ENCODE data around the gene CLIP2. TPM values are rescaled to one million over a fixed set of nuclear protein-coding genes. Genes with fewer than 3 reads are reported as not detected.

The CLIP2 gene
- total and polyA plus RNA-seq, 2 of the 4 experiments (the other 2 are of a cell fraction): 18.1 to 20.7 TPM

GRCh38 chr7:74329225-74329624, 40.0 kb downstream of the CLIP2 start:
- in situ Hi-C loops (cut with MboI; ENCODE audit: low sequenced_read_pairs): no loop called here
- Histone ChIP-seq H3K14ac (replicated peaks; ENCODE audit: low read depth, low read length) (no peak overlapping the region), H3K23ac (ENCODE audit: low read depth, low read length) (no peak overlapping the region), H3K4me3 (ENCODE audit: insufficient read depth, low read depth, low read length) (no peak overlapping the region), H3K56ac (ENCODE audit: extremely low read depth, insufficient read depth, low read length) (no peak overlapping the region), H3K27ac (ENCODE audit: insufficient read depth, low read length) (no peak overlapping the region), H3K4me1 (ENCODE audit: control insufficient read depth, insufficient read depth, low read length) (peaks cover 6% of the 10 kb centered on the region; the same call in 1 of the 2 replicates), H3K9me3 (ENCODE audit: control insufficient read depth, insufficient read depth, low read length) (no peaks in the 10 kb centered on the region), H3K9ac (ENCODE audit: low read depth, low read length) (no peak overlapping the region), H4K20me1 (ENCODE audit: insufficient read depth, low read length) (peaks cover 36% of the 10 kb centered on the region), H2AFZ (replicated peaks; ENCODE audit: low read length, poor library complexity) (no peak overlapping the region), H3K18ac (ENCODE audit: low read depth, low read length) (no peak overlapping the region), H2BK5ac (ENCODE audit: low read depth, low read length, poor library complexity, severe bottlenecking) (no peak overlapping the region), H2BK20ac (ENCODE audit: low read depth, low read length) (no peak overlapping the region), H2BK120ac (ENCODE audit: low read depth, low read length) (no peak overlapping the region), H3K79me1 (ENCODE audit: low read depth in 1 of 2, low read length in 2 of 2) (peaks cover 32 to 64% of the 10 kb centered on the region in 2 experiments), H3K27me3 (ENCODE audit: control insufficient read depth, insufficient read depth, low read length) (no peaks in the 10 kb centered on the region), H4K8ac (ENCODE audit: low read depth in 2 of 2, low read length in 2 of 2) (no peak overlapping the region), H3K9me1 (ENCODE audit: insufficient read depth, low read length) (no peaks in the 10 kb centered on the region), H2AK9ac (replicated peaks; ENCODE audit: low read depth, low read length, poor library complexity) (no peak overlapping the region), H4K91ac (ENCODE audit: insufficient read depth, low read depth, low read length) (no peak overlapping the region), H4K5ac (ENCODE audit: low read depth, low read length) (no peak overlapping the region), H2AK5ac (ENCODE audit: low read depth, low read length) (no peak overlapping the region), H3K4ac (ENCODE audit: low read depth, low read length) (no peak overlapping the region), H3K36me3 (ENCODE audit: control insufficient read depth, insufficient read depth, low read length) (peaks cover 31% of the 10 kb centered on the region), H3K4me2 (ENCODE audit: low read depth, low read length) (no peak overlapping the region), H2BK15ac (ENCODE audit: low read depth, low read length) (no peak overlapping the region)
- ATAC-seq (ENCODE audit: low read depth) (no peak), DNase-seq (no peak)
- intact Hi-C loops (cut with micrococcal nuclease): no loop called here
- no TSS peak for BruUV-seq (replicated peaks)
- dilution Hi-C loops (cut with HindIII; ENCODE audit: low sequenced_read_pairs, unreplicated experiment): no loop called here
- ChIA-PET CTCF (interaction anchor here (0.6 kb wide), 1 partner anchor 19 kb away, joined by 3 read pairs; no protein-coding TSS in a partner anchor), POLR2A (ENCODE audit: unreplicated experiment) (no interaction called here)
- 100% methylated on average over 3 of the region's 7 CpGs; no CpG with 5 or more reads in 1 of the 2 experiments for WGBS, 2 experiments (ENCODE audit: extremely low coverage in 2 of 2, insufficient read length in 1 of 2)
- no peak for TF ChIP-seq SMC3 (IDR thresholded peaks at IDR 0.05; ENCODE audit: low read depth, low read length)
- TF ChIP-seq, protein P1, sequence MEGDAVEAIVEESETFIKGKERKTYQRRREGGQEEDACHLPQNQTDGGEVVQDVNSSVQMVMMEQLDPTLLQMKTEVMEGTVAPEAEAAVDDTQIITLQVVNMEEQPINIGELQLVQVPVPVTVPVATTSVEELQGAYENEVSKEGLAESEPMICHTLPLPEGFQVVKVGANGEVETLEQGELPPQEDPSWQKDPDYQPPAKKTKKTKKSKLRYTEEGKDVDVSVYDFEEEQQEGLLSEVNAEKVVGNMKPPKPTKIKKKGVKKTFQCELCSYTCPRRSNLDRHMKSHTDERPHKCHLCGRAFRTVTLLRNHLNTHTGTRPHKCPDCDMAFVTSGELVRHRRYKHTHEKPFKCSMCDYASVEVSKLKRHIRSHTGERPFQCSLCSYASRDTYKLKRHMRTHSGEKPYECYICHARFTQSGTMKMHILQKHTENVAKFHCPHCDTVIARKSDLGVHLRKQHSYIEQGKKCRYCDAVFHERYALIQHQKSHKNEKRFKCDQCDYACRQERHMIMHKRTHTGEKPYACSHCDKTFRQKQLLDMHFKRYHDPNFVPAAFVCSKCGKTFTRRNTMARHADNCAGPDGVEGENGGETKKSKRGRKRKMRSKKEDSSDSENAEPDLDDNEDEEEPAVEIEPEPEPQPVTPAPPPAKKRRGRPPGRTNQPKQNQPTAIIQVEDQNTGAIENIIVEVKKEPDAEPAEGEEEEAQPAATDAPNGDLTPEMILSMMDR (conservative IDR thresholded peaks at IDR 0.05; ENCODE audit: low read depth, low read length): no peak
- TF ChIP-seq RCOR1 (IDR thresholded peaks at IDR 0.05; ENCODE audit: insufficient replicate concordance, low read length): no peak
- TF ChIP-seq BHLHE40 (IDR thresholded peaks at IDR 0.05; ENCODE audit: low read depth, low read length): no peak
- no peak for TF ChIP-seq POLR2A (IDR thresholded peaks at IDR 0.05; ENCODE audit: low read depth, low read length)
- no peak for TF ChIP-seq USF2 (IDR thresholded peaks at IDR 0.05; ENCODE audit: low read depth, low read length)
- TF ChIP-seq, protein P2, sequence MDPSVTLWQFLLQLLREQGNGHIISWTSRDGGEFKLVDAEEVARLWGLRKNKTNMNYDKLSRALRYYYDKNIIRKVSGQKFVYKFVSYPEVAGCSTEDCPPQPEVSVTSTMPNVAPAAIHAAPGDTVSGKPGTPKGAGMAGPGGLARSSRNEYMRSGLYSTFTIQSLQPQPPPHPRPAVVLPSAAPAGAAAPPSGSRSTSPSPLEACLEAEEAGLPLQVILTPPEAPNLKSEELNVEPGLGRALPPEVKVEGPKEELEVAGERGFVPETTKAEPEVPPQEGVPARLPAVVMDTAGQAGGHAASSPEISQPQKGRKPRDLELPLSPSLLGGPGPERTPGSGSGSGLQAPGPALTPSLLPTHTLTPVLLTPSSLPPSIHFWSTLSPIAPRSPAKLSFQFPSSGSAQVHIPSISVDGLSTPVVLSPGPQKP (IDR thresholded peaks at IDR 0.05; ENCODE audit: borderline replicate concordance, low read depth, low read length): no peak
- no peak for TF ChIP-seq RFX5 (IDR thresholded peaks at IDR 0.05; ENCODE audit: low read depth, low read length)
- TF ChIP-seq FOS (IDR thresholded peaks at IDR 0.05; ENCODE audit: low read depth, low read length): no peak
- no peak for TF ChIP-seq RAD21 (IDR thresholded peaks at IDR 0.05; ENCODE audit: low read length)
- TF ChIP-seq MXI1 (IDR thresholded peaks at IDR 0.05; ENCODE audit: borderline replicate concordance, low read depth, low read length): no peak
- TF ChIP-seq MAFK (IDR thresholded peaks at IDR 0.05; ENCODE audit: low read depth, low read length): no peak
- TF ChIP-seq MAZ (IDR thresholded peaks at IDR 0.05; ENCODE audit: borderline replicate concordance, low read depth, low read length): no peak
- TF ChIP-seq CHD1 (IDR thresholded peaks at IDR 0.05; ENCODE audit: low read depth, low read length): no peak
- no peak for TF ChIP-seq NFE2L2 (IDR thresholded peaks at IDR 0.05; ENCODE audit: low read depth, low read length)
- TF ChIP-seq CEBPB (IDR thresholded peaks at IDR 0.05; ENCODE audit: low read depth, low read length): no peak
